GM21360 (cell line): ENCODE results near the gene IDNK.
"Not testable (repeated sequence)": the region's sequence is repeated elsewhere in the genome, so short reads cannot be mapped to it uniquely, and the experiment has no call there.

ENCODE experiments used
- ATAC-seq: cut with Tn5 transposase; IDR thresholded peaks from one replicate; pipeline ENCODE4 v1.9.1; 2021; ENCODE audit warnings: mild to moderate bottlenecking, moderate library complexity; ENCODE audit not compliant: unreplicated experiment

The IDNK gene

DNA sequence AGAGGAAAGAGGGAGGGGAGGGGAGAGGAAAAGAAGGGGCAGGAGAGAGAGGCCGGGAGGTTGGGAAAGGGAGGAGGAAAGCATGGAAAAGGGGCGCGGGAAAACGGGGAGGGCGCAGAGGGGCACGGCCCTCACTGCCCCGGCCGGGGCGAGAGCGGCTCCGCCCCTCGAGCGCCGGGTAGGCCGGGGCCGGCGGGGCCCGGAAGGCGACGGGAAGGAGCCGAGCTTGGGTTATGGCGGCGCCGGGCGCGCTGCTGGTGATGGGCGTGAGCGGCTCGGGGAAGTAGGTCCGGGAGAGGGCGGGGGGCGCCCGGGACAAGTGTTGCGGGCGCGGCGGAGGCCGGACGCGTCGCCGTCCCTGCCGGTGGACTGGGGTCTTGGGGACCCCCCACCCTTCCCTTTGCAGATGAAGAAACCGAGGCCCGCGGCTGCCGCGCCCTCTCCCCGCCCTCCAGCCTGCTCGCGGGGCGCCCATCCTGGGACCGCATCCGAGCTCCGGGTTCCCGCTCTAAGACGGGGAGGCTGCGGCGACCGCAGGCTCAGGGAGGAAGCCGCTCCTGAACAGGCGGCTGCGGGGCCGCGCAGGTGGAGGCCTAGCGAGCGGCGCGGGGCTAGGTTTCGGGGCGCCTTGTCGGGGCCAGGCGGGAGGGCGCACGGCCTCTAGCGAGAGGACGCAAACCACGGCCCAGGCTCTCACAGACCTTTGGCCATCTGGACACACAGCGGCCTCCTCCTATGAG is at the start of gene IDNK:
Gene IDNK (plus strand): TSS at position 205 of the 740 bp plus-strand sequence. CDS start 29 bp downstream, at position 234.
- peak; percentile 81 for ATAC-seq

DNA sequence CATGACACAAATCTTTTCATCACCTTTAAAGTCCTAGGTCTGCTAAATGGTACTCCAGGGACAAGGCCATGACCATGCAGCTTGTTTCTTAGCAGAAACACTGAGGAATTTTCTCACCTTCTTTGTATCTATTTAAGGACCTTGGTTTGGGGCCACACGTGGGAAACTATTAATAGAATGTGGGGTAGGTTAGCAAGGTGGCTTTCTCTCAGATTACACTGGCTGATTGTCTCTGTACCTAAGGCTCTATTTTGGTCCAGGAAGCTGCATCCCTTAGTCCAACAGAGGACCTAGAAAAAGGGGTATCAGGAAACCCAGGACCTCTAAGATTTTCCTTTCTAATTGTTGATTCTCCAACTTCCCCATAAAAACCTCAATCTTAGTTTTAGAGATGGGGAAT is 48.5 kb upstream of the IDNK start:
- ATAC-seq: no peak

DNA sequence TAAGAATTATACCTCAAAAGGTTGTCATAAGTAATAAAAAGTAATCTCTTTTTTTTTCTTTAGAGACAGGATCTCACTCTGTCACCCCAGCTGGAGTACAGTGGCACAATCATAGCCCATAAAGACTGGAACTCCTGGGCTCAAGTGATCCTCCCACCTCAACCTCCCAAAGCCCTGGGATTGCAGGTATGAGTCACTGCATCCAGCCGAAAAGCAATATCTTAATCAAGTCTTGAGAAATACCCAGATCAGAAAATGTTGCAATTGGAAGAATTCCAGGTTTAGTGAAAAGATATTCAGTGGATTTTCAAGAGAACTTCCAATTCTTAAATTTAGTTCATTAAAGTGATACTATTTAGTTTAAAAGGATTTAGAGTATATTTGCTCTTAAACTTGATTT is 40.9 kb upstream of the IDNK start:
- ATAC-seq: no peak

DNA sequence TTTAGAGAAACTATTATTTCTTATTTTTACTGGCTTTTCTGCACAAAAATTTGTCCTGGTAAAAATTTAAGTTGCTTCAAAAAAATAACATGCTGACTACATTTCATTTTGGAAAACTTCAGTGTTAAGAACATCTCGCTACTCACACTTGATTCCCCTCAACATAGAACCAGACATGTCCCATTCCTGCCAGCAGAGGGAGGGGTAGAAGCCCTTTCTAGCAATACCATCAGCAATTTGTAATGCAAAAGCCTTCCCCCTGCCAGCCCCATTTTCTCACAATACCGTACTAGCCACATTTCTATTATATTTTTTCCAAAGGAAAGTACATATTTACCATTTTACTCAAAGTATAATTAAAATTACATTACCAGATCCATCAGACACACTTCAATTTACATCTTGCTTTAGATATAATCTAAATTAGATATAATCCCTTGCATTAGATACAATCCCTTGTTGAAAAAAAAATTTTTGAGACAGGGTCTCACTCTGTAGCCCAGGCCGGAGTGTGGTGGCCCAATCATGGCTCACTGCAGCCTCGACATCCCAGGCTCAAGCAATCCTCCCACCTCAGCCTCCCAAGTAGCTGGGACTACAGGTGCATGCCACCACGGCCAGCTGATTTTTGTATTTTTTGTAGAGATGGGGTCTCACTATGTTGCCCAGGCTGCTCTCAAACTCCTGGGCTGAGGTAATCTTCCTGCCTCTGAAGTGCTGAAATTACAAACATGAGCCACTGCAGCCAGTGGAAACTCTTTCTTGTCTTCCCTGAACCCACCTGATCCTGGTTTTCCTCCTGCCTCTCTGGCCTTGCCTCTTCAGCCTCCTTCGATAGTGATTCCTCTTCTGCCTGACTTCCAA is 39.6 kb upstream of the IDNK start:
- peak; percentile 75 for ATAC-seq

DNA sequence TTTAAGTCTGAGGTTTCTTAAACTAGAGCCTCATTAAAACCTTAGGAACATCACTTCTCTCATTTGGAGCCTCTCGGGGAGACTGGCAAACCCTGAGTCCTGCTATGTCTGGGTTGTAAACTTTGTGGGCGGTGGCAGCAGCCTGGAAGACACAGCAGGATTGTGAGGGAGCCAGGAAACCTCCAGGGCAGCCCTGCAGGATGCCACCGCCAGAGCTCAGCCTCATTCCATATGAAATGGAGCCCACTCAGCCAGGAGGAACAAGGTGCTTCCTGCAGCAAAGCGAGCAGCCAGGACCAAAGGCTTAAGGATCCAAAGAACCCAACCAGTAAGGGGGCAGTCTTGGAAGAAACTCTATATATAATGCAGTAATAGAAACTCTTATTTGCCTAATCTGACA is 37.9 kb upstream of the IDNK start:
- ATAC-seq: no peak

DNA sequence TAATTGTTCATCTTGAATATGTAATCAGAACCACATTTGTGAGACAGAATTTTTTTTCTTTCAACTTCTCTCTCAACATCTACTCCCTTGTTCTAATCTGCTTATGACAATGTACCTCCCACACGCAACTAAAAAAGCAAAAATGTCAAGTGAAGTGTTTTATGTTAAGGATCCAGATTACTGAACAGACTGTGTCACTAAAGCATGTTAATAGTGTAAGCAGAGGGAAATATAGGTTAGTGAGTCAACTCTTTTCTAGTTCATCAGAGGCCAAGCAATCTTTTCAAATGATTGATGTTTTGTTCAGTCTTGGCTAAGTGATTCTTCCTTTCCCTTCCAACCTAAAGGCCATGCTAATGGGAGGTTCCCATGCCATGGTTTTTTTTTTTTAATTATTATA is 34.7 kb upstream of the IDNK start:
- no peak for ATAC-seq

DNA sequence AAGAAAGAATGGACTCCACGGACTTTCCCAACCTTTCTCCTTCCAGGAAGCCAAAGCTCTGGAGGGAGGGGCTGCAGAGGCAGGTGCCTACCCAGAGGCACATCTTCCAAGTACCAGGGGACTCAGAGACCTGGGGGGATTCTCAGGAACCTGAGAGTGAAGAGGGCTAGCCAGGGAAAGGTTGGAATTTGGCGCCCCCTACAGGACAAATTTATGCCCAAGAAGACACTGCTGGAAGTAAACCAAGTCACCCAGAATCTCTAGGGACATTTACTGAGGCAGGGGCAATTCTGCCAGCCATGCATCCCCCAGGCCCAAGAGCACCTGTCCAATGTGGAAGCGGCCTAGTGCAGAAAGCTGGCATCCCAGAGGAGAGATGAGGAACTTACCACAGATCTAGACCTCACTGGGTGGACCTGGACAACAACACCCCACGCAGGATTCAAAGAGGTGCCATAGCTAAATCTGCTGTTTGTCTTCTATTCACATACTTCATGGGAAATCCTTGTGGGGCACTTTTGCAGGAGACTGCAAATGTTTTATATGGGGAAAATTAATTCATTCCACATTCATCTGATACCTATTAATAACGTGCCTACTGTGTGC is 25.9 kb upstream of the IDNK start:
- ATAC-seq: no peak

DNA sequence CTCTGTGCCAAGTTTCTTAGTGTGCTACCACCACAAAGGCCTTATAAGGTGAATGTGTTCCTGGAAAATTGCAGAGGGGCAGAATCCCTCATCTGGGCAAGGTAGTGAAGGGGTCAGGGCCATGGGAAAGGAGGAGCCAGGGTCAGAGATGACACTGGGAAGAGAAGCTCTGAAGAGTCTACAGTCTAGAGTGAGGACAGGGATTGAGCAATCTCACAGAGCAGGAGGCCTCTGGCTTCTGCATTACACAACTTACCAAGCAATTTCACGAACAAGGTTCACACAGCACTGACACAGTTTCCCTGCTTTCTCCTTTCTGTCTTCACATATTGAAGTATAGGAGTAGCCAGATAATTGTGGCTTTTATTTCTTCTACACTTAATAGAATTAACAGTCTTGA is 24.5 kb upstream of the IDNK start:
- ATAC-seq: no peak

DNA sequence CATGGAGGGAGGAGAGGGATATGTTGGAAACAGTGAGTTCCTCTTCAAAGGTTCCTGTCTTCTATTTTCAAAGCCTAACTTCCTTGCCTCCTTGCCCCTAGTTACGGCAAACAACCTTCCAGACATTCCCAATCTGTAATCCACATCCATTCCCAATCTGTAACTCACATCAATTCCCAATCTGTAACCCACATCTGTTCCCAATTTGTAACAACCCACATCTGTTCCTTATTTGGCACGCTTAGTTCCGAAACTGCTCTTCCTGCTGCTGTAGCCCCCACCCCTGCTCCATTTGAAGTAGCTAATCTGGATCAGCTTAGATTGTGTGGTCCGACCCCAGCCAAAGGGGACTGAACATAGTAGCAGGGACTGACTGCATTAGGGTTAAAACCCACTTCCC is 23.9 kb upstream of the IDNK start:
- ATAC-seq: no peak

DNA sequence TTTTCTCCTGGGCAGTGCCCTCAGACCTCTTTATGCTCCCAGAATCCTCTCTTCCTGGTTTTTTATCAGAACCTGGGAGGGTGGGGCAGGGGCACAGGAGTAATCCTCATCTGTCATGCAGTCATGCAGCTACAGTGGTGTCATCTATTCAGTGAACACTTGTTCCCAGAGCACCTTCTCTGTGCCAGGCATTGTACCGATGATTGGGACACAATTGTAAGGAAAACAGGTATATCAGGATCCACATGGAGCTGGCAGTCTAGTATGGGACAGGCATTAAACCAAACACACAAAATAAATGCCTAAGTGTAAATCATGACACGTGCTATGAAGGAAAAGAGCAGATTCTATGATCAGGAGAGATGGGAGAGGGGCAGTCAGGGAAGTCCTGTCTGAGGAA is 21.5 kb upstream of the IDNK start:
- ATAC-seq: no peak

DNA sequence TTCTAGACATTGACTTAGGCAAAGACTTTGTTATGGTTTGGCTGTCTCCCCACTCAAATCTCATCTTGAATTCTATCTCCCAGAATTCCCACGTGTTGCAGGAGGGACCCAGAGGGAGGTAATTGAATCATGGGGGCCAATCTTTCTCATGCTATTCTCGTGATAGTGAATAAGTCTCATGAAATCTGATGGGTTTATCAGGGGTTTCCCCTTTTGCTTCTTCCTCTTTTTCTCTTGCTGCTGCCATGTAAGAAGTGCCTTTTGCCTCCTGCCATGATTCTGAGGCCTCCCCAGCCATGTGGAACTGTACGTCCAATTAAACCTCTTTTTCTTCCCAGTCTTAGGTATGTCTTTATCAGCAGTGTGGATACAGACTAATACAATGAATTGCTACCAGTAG is 15.3 kb upstream of the IDNK start:
- ATAC-seq: not testable (repeated sequence)

DNA sequence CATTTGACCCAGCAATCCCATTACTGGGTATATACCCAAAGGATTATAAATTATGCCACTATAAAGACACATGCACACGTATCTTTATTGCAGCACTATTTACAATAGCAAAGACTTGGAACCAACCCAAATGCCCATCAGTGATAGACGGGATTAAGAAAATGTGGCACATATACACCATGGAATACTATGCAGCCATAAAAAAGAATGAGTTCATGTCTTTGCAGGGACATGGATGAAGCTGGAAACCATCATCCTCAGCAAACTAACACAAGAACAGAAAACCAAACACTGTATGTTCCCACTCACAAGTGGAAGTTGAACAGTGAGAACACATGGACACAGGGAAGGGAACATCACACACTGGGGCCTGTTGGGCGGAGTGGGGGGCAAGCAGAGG is 9.6 kb upstream of the IDNK start:
- ATAC-seq: not testable (repeated sequence)

DNA sequence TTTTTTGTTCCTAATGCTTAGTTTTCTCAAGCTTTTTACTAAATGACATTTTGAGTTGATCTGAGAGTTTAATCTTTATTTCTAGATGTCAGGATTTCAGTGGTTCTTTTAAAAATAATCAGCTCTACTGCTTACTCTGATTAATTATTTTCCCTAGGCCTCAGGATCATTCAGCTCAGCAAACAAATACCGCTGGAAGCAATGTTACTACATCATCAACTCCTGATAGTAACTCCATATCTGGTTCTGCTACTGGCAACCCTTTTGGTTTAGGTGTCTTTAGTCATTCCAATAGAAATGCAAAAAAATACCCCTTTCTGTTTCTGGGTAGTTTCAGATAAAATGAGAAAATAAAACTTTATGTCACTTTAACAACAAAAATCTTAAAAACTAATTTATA is 5.6 kb upstream of the IDNK start:
- no peak for ATAC-seq

DNA sequence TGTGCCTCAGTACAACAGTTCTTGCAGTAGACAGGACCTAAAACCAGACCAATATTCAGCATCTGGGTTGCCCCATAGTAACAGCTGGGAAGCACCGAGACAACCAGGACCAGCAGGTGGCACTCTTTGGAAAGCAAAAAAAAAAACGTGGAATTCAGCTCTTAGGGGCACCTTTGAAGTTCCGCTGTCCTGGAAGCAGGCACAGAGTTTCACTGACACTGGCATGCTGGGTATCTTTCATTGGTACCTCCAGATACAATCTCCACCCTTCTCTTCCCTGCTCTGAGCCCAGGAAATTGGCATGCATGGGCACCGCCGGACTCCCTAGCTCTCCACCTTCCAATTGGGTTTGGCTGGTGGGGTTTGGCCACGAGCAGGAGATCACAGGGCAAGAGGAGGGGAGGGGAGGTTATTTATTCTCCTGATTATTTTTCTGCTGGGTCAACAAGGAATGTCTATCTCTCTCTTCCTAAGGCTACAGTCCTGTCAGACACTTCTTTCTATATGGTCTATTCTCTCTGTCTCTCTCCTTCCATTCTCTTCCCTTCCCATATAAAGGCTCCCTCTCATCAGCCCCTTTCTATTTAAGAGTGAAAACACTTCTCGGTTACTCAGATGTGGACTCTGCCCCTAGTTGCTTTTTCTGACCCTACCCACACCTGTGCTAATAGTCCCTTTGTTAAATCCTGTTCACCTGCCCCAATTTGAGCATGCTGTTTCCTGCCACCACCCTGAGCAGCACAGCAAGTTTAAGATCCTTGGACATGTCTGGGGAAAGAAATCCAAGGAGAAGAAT is 1.9 kb upstream of the IDNK start:
- ATAC-seq: no peak

DNA sequence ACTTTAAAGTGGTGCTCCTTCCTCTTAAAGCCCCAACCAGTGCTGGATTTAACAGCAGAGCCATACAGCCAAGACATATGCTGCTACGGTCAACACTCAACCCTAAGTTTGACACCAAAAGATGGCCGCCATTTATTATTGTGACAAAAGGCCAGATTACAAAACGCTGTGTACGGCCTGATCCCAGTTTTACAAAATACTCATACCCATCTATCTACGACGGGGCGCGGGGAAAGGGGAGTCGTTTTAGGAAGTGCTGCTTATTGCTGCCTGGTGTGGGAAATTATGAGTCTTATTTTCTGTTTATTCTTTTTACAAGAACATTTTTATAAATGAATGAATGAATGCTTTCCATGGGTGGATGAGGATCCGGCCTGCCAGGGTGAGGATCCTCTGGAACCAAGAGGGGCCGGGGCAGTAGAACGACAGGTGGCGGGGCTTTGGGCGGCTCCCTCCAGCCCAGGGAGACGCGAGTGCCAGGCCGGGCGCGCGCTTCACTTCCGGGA is 457 bp upstream of the IDNK start:
- peak; percentile 52 for ATAC-seq

DNA sequence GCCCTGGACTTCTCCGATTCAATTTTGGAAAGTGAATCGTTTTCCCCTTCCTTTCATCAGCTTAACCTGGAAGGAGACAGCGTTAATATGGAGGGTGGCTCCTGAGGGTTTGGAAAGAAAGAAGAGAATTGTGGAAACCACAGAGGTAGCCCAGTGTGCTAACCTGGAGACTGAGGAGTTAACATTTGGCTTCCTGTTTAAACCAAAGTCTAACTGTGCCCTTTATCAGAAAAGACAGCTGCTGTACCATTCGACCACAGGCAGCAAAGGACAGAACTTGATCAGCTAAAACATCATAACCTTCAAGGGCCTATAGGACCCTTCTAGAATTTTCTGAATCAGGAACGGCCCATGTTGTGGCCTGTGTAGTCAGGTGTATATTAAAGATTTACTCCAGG is 735 bp downstream of the IDNK start:
- ATAC-seq: peak; percentile 13

DNA sequence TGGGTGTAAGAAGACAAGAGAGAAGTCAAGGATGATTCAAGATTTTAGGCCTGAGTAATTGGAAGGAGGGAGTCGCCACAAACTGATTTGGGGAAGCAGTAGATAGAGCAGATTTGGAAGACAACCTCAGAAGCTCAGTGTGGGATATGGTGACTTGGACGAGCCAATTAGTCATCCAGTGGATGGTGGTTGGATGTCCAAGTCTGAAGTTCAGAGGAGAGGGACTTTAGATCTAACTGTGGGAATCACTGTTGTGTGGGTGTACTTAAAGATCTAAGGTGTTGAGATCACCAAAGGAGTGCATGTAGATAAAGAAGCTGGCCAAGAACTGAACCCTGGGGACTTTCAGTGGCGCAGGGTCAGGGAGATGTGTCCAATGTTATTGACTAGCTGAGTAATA is 2.2 kb downstream of the IDNK start:
- no peak for ATAC-seq

DNA sequence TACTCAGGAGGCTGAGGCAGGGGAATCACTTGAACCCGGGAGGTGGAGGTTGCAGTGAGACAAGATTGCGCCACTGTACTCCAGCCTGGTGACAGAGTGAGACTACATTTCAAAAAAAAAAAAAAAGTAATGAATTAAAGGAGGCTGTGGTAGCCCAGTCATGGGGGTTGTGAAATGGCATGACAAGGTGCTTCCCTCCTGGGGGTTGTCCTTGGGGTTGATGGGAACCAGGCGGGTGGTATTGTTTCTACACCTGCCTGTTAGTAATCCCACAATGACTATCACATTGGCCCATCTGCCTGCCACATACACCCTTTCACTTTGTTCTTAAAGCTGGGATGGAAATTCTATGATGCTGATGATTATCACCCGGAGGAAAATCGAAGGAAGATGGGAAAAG is 5.6 kb downstream of the IDNK start:
- ATAC-seq: no peak

DNA sequence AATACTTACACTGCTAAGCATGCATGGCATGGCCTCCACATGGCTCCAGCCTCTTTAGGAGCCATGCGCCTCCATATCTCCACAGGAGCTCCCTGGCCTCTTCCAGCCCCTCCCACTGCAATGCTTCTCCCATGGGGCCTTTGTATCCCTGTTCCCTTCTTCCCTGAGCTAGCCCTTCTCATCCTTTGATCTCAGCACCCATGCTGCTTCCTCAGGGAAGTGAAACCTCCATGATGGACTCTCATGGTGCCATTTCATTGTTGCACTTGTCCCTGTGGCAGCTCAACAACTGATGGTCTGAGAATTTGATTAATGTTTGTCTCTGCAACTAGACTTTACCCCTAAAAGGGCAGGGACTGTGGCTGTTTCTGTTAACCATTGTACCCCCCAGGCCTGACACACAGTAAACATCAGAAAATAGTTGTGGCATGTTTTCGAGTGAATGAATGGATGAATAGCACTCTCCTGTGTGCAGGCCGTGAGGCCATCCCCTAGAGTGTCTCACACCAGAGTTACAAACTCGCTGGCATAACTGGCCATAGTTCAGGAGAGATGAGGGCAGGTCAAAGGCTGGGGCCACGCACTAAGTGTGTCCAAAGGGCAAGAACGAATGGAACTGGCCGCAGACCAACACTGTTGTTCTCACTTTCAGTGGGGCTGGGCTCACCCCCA is 6.6 kb downstream of the IDNK start:
- ATAC-seq: no peak

DNA sequence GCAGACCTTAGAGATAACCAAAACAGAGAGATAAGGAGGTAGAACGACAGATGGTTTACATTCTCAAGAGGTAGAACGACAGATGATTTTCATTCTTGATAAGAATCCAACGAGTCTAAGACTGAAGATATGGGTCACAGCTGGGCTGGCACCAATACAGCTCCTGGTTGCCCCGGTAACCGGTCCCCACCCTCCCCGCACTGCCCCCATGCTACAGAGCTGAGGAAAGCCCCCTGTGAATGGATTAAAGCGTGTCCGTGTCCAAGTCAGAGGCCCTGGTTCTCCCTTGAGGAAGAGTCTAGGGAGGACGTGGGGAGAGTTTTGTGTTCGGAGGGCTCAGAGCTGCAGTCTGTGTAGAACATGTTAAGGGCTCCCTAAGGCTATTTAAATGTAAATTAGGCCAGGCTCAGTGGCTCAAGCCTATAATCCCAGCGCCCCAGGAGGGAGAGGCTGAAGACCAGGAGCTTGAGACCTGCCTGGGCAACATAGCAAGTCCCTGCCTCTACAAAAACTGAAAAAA is 8.1 kb downstream of the IDNK start:
- no peak for ATAC-seq
